ENCODE results near the gene LRRTM2. TPM values are rescaled to one million over a fixed set of nuclear protein-coding genes. Genes with fewer than 3 reads are reported as not detected.
"Not testable (repeated sequence)": the region's sequence is repeated elsewhere in the genome, so short reads cannot be mapped to it uniquely, and the experiment has no call there.

Gene LRRTM2
- not detected for total RNA-seq

- DNase-seq (ENCODE audit: low spot score), result no peak
- H3K9me3 ChIP-seq, result no peaks in the 10 kb centered on the region
- peaks cover 0 to 57% of the 10 kb centered on the region in 2 donors for H3K4me1 ChIP-seq
- H3K36me3 ChIP-seq, result no peaks in the 10 kb centered on the region
- H3K4me3 ChIP-seq, result no peak within 1 kb of the TSS
- no peak within 1 kb of the TSS for H3K27ac ChIP-seq
- H3K27me3 ChIP-seq, result no peaks in the 10 kb centered on the region
- no peak for TF ChIP-seq CTCF (IDR thresholded peaks at IDR 0.05)
Measured at GRCh38 chr5:138874771-138875551, at the start of gene LRRTM2. Gene LRRTM2 (minus strand): TSS chr5:138875335. CDS start chr5:138874911, 424 bp downstream.

- Histone ChIP-seq H3K27me3 (no peaks in the 10 kb centered on the region), H3K36me3 (peaks cover 31% of the 10 kb centered on the region), H3K9me3 (no peaks in the 10 kb centered on the region), H3K4me3 (no peak overlapping the region), H3K27ac (no peak overlapping the region), H3K4me1 (peaks cover 0 to 21% of the 10 kb centered on the region in 2 donors)
- no peak for DNase-seq (ENCODE audit: low spot score)
- no peak for TF ChIP-seq CTCF (IDR thresholded peaks at IDR 0.05)
Measured at GRCh38 chr5:138922494-138922893, 47.4 kb upstream of the LRRTM2 start.

GRCh38 chr5:138921362-138921761 is 46.2 kb upstream of the LRRTM2 start:
- not testable (repeated sequence) for H3K9me3 ChIP-seq; H3K4me3 ChIP-seq; DNase-seq (ENCODE audit: low spot score); H3K27me3 ChIP-seq; H3K27ac ChIP-seq
- peaks cover 0 to 11% of the 10 kb centered on the region in 2 donors for H3K4me1 ChIP-seq
- H3K36me3 ChIP-seq, result peaks cover 20% of the 10 kb centered on the region

- no peak for TF ChIP-seq CTCF (IDR thresholded peaks at IDR 0.05)
- DNase-seq (ENCODE audit: low spot score), result no peak
- no peak overlapping the region for H3K4me3 ChIP-seq
- no peak overlapping the region for H3K27ac ChIP-seq
- H3K27me3 ChIP-seq, result no peaks in the 10 kb centered on the region
- H3K9me3 ChIP-seq, result no peaks in the 10 kb centered on the region
- H3K36me3 ChIP-seq, result peaks cover 9% of the 10 kb centered on the region
- H3K4me1 ChIP-seq, result peaks cover 0 to 11% of the 10 kb centered on the region in 2 donors
Measured at GRCh38 chr5:138920181-138920580, 45.0 kb upstream of the LRRTM2 start.

GRCh38 chr5:138918686-138919085 is 43.6 kb upstream of the LRRTM2 start:
- H3K9me3 ChIP-seq, result no peaks in the 10 kb centered on the region
- DNase-seq (ENCODE audit: low spot score), result no peak
- H3K27ac ChIP-seq, result no peak overlapping the region
- H3K4me1 ChIP-seq, result peaks cover 0 to 11% of the 10 kb centered on the region in 2 donors
- no peaks in the 10 kb centered on the region for H3K36me3 ChIP-seq
- H3K4me3 ChIP-seq, result no peak overlapping the region
- no peaks in the 10 kb centered on the region for H3K27me3 ChIP-seq
- TF ChIP-seq CTCF (IDR thresholded peaks at IDR 0.05), result no peak

GRCh38 chr5:138914338-138914737 is 39.2 kb upstream of the LRRTM2 start:
- DNase-seq (ENCODE audit: low spot score), result no peak
- Histone ChIP-seq H3K36me3 (peaks cover 5% of the 10 kb centered on the region), H3K27ac (peak overlapping the region; percentile 67 to 77), H3K4me3 (no peak overlapping the region), H3K4me1 (peaks cover 0 to 21% of the 10 kb centered on the region in 2 donors), H3K9me3 (no peaks in the 10 kb centered on the region), H3K27me3 (no peaks in the 10 kb centered on the region)
- TF ChIP-seq CTCF (IDR thresholded peaks at IDR 0.05), result no peak

Measured in right atrium auricular region (tissue), 2 donors.